Lung (tissue), 12 donors: ENCODE results near the gene CCL23. TPM values are rescaled to one million over a fixed set of nuclear protein-coding genes. Genes with fewer than 3 reads are reported as not detected.

Source experiments
- ATAC-seq: fragments of 200-7000 bp; cut with Tn5 transposase; one replicate; pipeline ENCODE4 v1.9.1; 2020; ENCODE audit warnings: moderate number of reproducible peaks; ENCODE audit not compliant: insufficient read depth, low FRiP score
- DNase-seq, 3 donors: peaks; one replicate each; pipeline ENCODE4 v3.0.0-alpha.2; 2013 to 2017
- H3K27ac ChIP-seq, 2 donors: one replicate each; pipeline ENCODE4 v1.5.1; 2013; ENCODE audit warnings: mild to moderate bottlenecking in 2 of 2, moderate library complexity in 2 of 2, control low read depth in 1 of 2, inconsistent platforms in 1 of 2, low read depth in 1 of 2, low read length in 1 of 2
- H3K27me3 ChIP-seq, 3 donors: one replicate each; pipeline ENCODE4 v1.5.1; 2013; ENCODE audit warnings: low read length in 2 of 3; ENCODE audit not compliant: control insufficient read depth in 3 of 3, insufficient read depth in 3 of 3
- H3K36me3 ChIP-seq, 4 donors: one replicate each; pipeline ENCODE4 v1.5.1; 2013; ENCODE audit warnings: low read length in 4 of 4, mild to moderate bottlenecking in 1 of 4, moderate library complexity in 1 of 4; ENCODE audit not compliant: control insufficient read depth in 4 of 4, insufficient read depth in 4 of 4
- H3K4me1 ChIP-seq, 5 donors: one replicate each; pipeline ENCODE4 v1.5.1; 2013; ENCODE audit warnings: low read length in 5 of 5, mild to moderate bottlenecking in 2 of 5, moderate library complexity in 1 of 5; ENCODE audit not compliant: control insufficient read depth in 5 of 5, insufficient read depth in 5 of 5
- H3K4me3 ChIP-seq: one replicate; pipeline ENCODE4 v1.5.1; 2013; ENCODE audit warnings: mild to moderate bottlenecking, control low read depth, moderate library complexity
- H3K9ac ChIP-seq, 2 donors: one replicate each; pipeline ENCODE4 v1.5.1; 2013; ENCODE audit warnings: low read length in 2 of 2, control low read depth in 1 of 2; ENCODE audit not compliant: insufficient read depth in 1 of 2
- H3K9me3 ChIP-seq, 4 donors: one replicate each; pipeline ENCODE4 v1.5.1; 2013; ENCODE audit warnings: low read length in 3 of 4, mild to moderate bottlenecking in 1 of 4, moderate library complexity in 1 of 4; ENCODE audit not compliant: control insufficient read depth in 4 of 4, insufficient read depth in 3 of 4
- CTCF ChIP-seq: IDR thresholded peaks from 2 replicates; pipeline ENCODE4 v1.5.1; 2012; ENCODE audit warnings: mild to moderate bottlenecking; ENCODE audit errors: control extremely low read depth, extremely low read depth
- WGBS, 2 donors: extraction: QIAGEN DNeasy Blood & Tissue Kit; methylation state at CpG; one replicate each; pipeline ENCODE4 v1.1.7; 2013; 5-methylcytosine and 5-hydroxymethylcytosine counted together
- polyA plus RNA-seq, 2 donors: library from polyadenylated mRNA; stranded (reverse); fragments of 200-250 nt; gene quantifications; one replicate each; pipeline ENCODE4 v1.2.1, GENCODE V29; 2013
- total RNA-seq, 2 donors: library from RNA; depleted of rRNA in 1 of 2; stranded (reverse); fragments of >200 nt in 1 of 2; gene quantifications; one replicate each; pipeline ENCODE4 v1.2.1, GENCODE V29; 2014 to 2021
- donor health status: control.
- donor health status: control.
- donor health status: Bipolar disorder and iron deficiency.
- donor health status: healthy.
- donor health status: DM: yes; HTN: yes; CAD: no.

CCL23 gene
- total and polyA plus RNA-seq, 4 donors: 5.1 to 34.4 (median 7.2) TPM; not detected in 1

- no peak overlapping the region for H3K27ac ChIP-seq
- H3K9me3 ChIP-seq: no peaks in the 10 kb centered on the region
- peaks cover 0 to 8% (median 0%) of the 10 kb centered on the region in 5 donors for H3K4me1 ChIP-seq
- no peak for DNase-seq
- no peak overlapping the region for H3K9ac ChIP-seq
- no peak overlapping the region for H3K4me3 ChIP-seq
- no peaks in the 10 kb centered on the region for H3K27me3 ChIP-seq
- TF ChIP-seq CTCF: no peak
- no peak for ATAC-seq
- WGBS, 2 donors: 69 to 81% methylated on average over 4 of the region's 4 CpGs
- no peaks in the 10 kb centered on the region for H3K36me3 ChIP-seq
Measured at GRCh38 chr17:35981908-35982330, 35.9 kb downstream of the CCL23 start.

- no peaks in the 10 kb centered on the region for H3K9me3 ChIP-seq
- H3K4me3 ChIP-seq: no peak within 1 kb of the TSS
- H3K27me3 ChIP-seq: no peaks in the 10 kb centered on the region
- no peak for TF ChIP-seq CTCF
- WGBS, 2 donors: 90 to 93% methylated on average over 12 of the region's 12 CpGs
- ATAC-seq (no peak), DNase-seq (no peak)
- H3K4me1 ChIP-seq: peaks cover 0 to 8% (median 0%) of the 10 kb centered on the region in 5 donors
- no peak within 1 kb of the TSS for H3K9ac ChIP-seq
- H3K27ac ChIP-seq: no peak within 1 kb of the TSS
- no peaks in the 10 kb centered on the region for H3K36me3 ChIP-seq
Measured at GRCh38 chr17:35981246-35981645, 36.5 kb downstream of the CCL23 start, which contains the start of gene CCL16. TSS of gene CCL16 (minus strand) at chr17:35981497. CDS start at chr17:35981420, 77 bp downstream.

GRCh38 chr17:35978346-35978745 is 39.4 kb downstream of the CCL23 start:
- peaks cover 0 to 2% (median 0%) of the 10 kb centered on the region in 5 donors for H3K4me1 ChIP-seq
- DNase-seq: no peak
- no peak overlapping the region for H3K4me3 ChIP-seq
- 57 to 80% methylated on average over 3 of the region's 3 CpGs for WGBS, 2 donors
- H3K27ac ChIP-seq: no peak overlapping the region
- ATAC-seq: no peak
- no peak overlapping the region for H3K9ac ChIP-seq
- no peak for TF ChIP-seq CTCF
- H3K36me3 ChIP-seq: no peaks in the 10 kb centered on the region
- H3K27me3 ChIP-seq: no peaks in the 10 kb centered on the region
- H3K9me3 ChIP-seq: no peaks in the 10 kb centered on the region

- H3K36me3 ChIP-seq: no peaks in the 10 kb centered on the region
- 92 to 97% methylated on average over 7 of the region's 7 CpGs for WGBS, 2 donors
- no peaks in the 10 kb centered on the region for H3K27me3 ChIP-seq
- H3K9me3 ChIP-seq: no peaks in the 10 kb centered on the region
- TF ChIP-seq CTCF: no peak
- H3K4me3 ChIP-seq: no peak overlapping the region
- DNase-seq (no peak), ATAC-seq (no peak)
- no peak overlapping the region for H3K27ac ChIP-seq
- H3K4me1 ChIP-seq: peaks cover 0 to 2% (median 0%) of the 10 kb centered on the region in 5 donors
- H3K9ac ChIP-seq: no peak overlapping the region
Measured at GRCh38 chr17:35977509-35977908, 40.3 kb downstream of the CCL23 start.
